ENCODE results near the gene PHACTR3. TPM values are rescaled to one million over a fixed set of nuclear protein-coding genes. Genes with fewer than 3 reads are reported as not detected.

Gene PHACTR3
- total RNA-seq, 1 experiment from 2014 or later, result 0.11 TPM

DNA sequence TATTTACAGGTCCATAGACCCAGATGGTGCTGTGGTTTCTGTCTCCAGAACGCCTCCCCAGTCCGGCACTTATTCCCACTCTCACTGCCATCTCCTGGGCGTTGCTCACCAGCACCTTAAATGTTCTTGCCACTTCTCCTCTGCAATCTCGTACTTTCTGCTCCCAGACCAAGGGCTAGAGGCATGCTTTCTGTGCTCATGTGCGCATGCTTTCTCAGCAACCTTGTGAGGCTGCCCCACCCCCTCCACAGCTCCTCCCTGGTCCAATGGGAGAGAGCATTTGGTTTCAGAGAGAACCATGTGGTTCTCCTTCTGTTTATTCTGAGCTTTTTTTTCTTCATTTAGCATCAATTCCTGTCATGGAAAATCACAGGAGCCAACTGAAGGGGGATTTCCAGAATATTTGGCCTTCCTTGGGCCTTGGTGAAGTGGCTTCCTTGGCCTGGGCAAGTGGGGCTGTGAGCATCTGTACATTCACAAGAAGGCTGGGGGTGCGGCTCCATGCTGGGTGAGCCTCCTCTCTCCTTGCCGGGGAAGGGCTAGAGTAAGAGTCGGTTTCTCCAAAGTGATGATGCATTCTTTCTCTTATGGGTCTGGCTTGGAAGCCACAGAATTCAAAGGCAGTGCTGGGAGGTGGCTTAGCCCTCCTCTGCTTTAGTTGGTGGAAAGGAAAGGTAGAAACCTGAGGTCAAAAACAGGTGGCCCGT, 66.6 kb downstream of the PHACTR3 start:
- peaks cover 4% of the 10 kb centered on the region; the same call in 1 of the 2 replicates for H3K27me3 ChIP-seq (replicated peaks; ENCODE audit: control insufficient read depth, insufficient read depth, low read length)
- Mint-ChIP-seq H3K4me1 (ENCODE audit: low read depth, unreplicated experiment) (no peaks in the 10 kb centered on the region), H3K27ac (ENCODE audit: unreplicated experiment) (no peak overlapping the region), H3K27me3 (ENCODE audit: insufficient read depth, unreplicated experiment) (peaks cover 25% of the 10 kb centered on the region), H3K4me3 (ENCODE audit: unreplicated experiment) (no peak overlapping the region), H3K9me3 (ENCODE audit: unreplicated experiment) (no peaks in the 10 kb centered on the region), H3K36me3 (ENCODE audit: insufficient read depth, unreplicated experiment) (no peaks in the 10 kb centered on the region)
- H3K4me3 ChIP-seq (ENCODE audit: low read depth, low read length), result no peak overlapping the region
- POLR2A ChIA-PET, result no interaction called here
- no peak for DNase-seq
- H3K36me3 ChIP-seq (ENCODE audit: control insufficient read depth, insufficient read depth, low read length), result no peaks in the 10 kb centered on the region
- intact Hi-C loops (cut with micrococcal nuclease; ENCODE audit: unreplicated experiment), result no loop called here
- no TSS peak for BruUV-seq (replicated peaks)
- no peaks in the 10 kb centered on the region for H3K4me1 ChIP-seq
- CTCF ChIA-PET, result no interaction called here
- H3K9me3 ChIP-seq, result no peaks in the 10 kb centered on the region
- TF ChIP-seq, protein P1, sequence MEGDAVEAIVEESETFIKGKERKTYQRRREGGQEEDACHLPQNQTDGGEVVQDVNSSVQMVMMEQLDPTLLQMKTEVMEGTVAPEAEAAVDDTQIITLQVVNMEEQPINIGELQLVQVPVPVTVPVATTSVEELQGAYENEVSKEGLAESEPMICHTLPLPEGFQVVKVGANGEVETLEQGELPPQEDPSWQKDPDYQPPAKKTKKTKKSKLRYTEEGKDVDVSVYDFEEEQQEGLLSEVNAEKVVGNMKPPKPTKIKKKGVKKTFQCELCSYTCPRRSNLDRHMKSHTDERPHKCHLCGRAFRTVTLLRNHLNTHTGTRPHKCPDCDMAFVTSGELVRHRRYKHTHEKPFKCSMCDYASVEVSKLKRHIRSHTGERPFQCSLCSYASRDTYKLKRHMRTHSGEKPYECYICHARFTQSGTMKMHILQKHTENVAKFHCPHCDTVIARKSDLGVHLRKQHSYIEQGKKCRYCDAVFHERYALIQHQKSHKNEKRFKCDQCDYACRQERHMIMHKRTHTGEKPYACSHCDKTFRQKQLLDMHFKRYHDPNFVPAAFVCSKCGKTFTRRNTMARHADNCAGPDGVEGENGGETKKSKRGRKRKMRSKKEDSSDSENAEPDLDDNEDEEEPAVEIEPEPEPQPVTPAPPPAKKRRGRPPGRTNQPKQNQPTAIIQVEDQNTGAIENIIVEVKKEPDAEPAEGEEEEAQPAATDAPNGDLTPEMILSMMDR (IDR thresholded peaks at IDR 0.05; ENCODE audit: insufficient read depth in 1 of 2, low read depth in 1 of 2, low read length in 1 of 2, severe bottlenecking in 1 of 2, unreplicated experiment in 1 of 2), result no peak

- Mint-ChIP-seq H3K27me3 (ENCODE audit: insufficient read depth, unreplicated experiment) (peaks cover 21% of the 10 kb centered on the region), H3K4me1 (ENCODE audit: low read depth, unreplicated experiment) (no peaks in the 10 kb centered on the region), H3K4me3 (ENCODE audit: unreplicated experiment) (no peak overlapping the region), H3K9me3 (ENCODE audit: unreplicated experiment) (no peaks in the 10 kb centered on the region), H3K27ac (ENCODE audit: unreplicated experiment) (no peak overlapping the region), H3K36me3 (ENCODE audit: insufficient read depth, unreplicated experiment) (no peaks in the 10 kb centered on the region)
- H3K27me3 ChIP-seq (replicated peaks; ENCODE audit: control insufficient read depth, insufficient read depth, low read length), result peaks cover 3% of the 10 kb centered on the region; the same call in 1 of the 2 replicates
- TF ChIP-seq, protein P1 (IDR thresholded peaks at IDR 0.05; ENCODE audit: insufficient read depth in 1 of 2, low read depth in 1 of 2, low read length in 1 of 2, severe bottlenecking in 1 of 2, unreplicated experiment in 1 of 2), result no peak
- intact Hi-C loops (cut with micrococcal nuclease; ENCODE audit: unreplicated experiment), result no loop called here
- no peaks in the 10 kb centered on the region for H3K4me1 ChIP-seq
- H3K4me3 ChIP-seq (ENCODE audit: low read depth, low read length), result no peak overlapping the region
- CTCF ChIA-PET, result no interaction called here
- BruUV-seq (replicated peaks), result no TSS peak
- no peak for DNase-seq
- no peaks in the 10 kb centered on the region for H3K36me3 ChIP-seq (ENCODE audit: control insufficient read depth, insufficient read depth, low read length)
- POLR2A ChIA-PET, result no interaction called here
- no peaks in the 10 kb centered on the region for H3K9me3 ChIP-seq
Measured at GRCh38 chr20:59671661-59672471, 67.5 kb downstream of the PHACTR3 start.

DNA sequence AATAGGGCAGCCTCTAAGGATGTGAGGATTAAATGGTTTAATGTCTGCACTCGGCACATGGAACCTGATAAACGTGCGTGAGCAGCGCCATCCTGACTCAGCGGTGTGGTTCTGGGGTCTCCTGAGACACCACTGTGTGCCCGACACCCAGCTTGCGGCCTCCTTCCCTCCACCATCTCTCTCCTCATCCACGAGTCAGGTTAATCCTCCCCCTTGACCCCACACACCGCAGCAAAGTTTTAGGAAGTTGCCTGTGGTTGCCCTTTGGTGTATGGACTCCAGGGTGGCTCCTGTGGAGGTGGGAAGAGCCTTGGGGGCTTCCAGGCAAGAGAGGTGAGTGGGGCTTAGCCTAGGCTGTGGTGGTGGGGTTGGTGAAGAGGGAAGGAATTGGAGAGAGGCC, 68.2 kb downstream of the PHACTR3 start:
- H3K27me3 ChIP-seq (replicated peaks; ENCODE audit: control insufficient read depth, insufficient read depth, low read length), result peaks cover 1% of the 10 kb centered on the region; the same call in 1 of the 2 replicates

More for the DNA sequence above, 68.2 kb downstream of the PHACTR3 start:
- Mint-ChIP-seq H3K27ac (ENCODE audit: unreplicated experiment) (no peak overlapping the region), H3K9me3 (ENCODE audit: unreplicated experiment) (no peaks in the 10 kb centered on the region), H3K27me3 (ENCODE audit: insufficient read depth, unreplicated experiment) (peaks cover 27% of the 10 kb centered on the region), H3K4me3 (ENCODE audit: unreplicated experiment) (no peak overlapping the region), H3K36me3 (ENCODE audit: insufficient read depth, unreplicated experiment) (no peaks in the 10 kb centered on the region), H3K4me1 (ENCODE audit: low read depth, unreplicated experiment) (no peaks in the 10 kb centered on the region)
- no peak overlapping the region for H3K4me3 ChIP-seq (ENCODE audit: low read depth, low read length)
- POLR2A ChIA-PET, result no interaction called here
- intact Hi-C loops (cut with micrococcal nuclease; ENCODE audit: unreplicated experiment), result no loop called here
- H3K9me3 ChIP-seq, result no peaks in the 10 kb centered on the region
- CTCF ChIA-PET, result no interaction called here
- DNase-seq, result no peak
- no TSS peak for BruUV-seq (replicated peaks)
- H3K4me1 ChIP-seq, result no peaks in the 10 kb centered on the region
- H3K36me3 ChIP-seq (ENCODE audit: control insufficient read depth, insufficient read depth, low read length), result no peaks in the 10 kb centered on the region
- TF ChIP-seq, protein P1 (IDR thresholded peaks at IDR 0.05; ENCODE audit: insufficient read depth in 1 of 2, low read depth in 1 of 2, low read length in 1 of 2, severe bottlenecking in 1 of 2, unreplicated experiment in 1 of 2), result no peak
